ENCODE data around the gene EGFLAM.

Gene EGFLAM

GRCh38 chr5:38259809-38260160, 1.4 kb downstream of the EGFLAM start:
- Histone ChIP-seq H3K27me3 (ENCODE audit: insufficient read depth, low read length) (no peaks in the 10 kb centered on the region), H3K9ac (ENCODE audit: low read length) (no peak overlapping the region), H3K4me1 (ENCODE audit: insufficient read depth, low read length, severe bottlenecking) (no peaks in the 10 kb centered on the region)

GRCh38 chr5:38263983-38264382, 5.6 kb downstream of the EGFLAM start:
- no peaks in the 10 kb centered on the region for H3K27me3 ChIP-seq (ENCODE audit: insufficient read depth, low read length)

More at GRCh38 chr5:38259809-38260160, 1.4 kb downstream of the EGFLAM start:
- H3K4me2 ChIP-seq (ENCODE audit: low read length): no peak overlapping the region
- H4K20me1 ChIP-seq (ENCODE audit: insufficient read depth, low read length): no peaks in the 10 kb centered on the region
- H3F3A ChIP-seq (ENCODE audit: insufficient read depth, low read length): no peaks in the 10 kb centered on the region
- no peak for TF ChIP-seq EZH2 (IDR thresholded peaks at IDR 0.05; ENCODE audit: borderline replicate concordance, low read length)
- no peaks in the 10 kb centered on the region for H3K36me3 ChIP-seq (ENCODE audit: insufficient read depth, low read length)
- H3K4me3 ChIP-seq (ENCODE audit: low read depth, low read length, poor library complexity, severe bottlenecking): no peak overlapping the region
- H3K9me3 ChIP-seq (ENCODE audit: low read length): no peaks in the 10 kb centered on the region
- no peak overlapping the region for H2AFZ ChIP-seq (ENCODE audit: low read length)
- no peaks in the 10 kb centered on the region for H3K9me2 ChIP-seq (ENCODE audit: low read depth, low read length)
- H3K79me2 ChIP-seq (ENCODE audit: insufficient read depth, low read length): no peaks in the 10 kb centered on the region
- no peak overlapping the region for H3K27ac ChIP-seq (ENCODE audit: low read depth, low read length, poor library complexity, severe bottlenecking)

GRCh38 chr5:38265546-38266179, 7.3 kb downstream of the EGFLAM start:
- no peaks in the 10 kb centered on the region for H3K27me3 ChIP-seq (ENCODE audit: insufficient read depth, low read length)
- H3K4me3 ChIP-seq (ENCODE audit: low read depth, low read length, poor library complexity, severe bottlenecking): no peak overlapping the region
- H3K4me2 ChIP-seq (ENCODE audit: low read length): no peak overlapping the region
- H3K9me3 ChIP-seq (ENCODE audit: low read length): no peaks in the 10 kb centered on the region
- no peaks in the 10 kb centered on the region for H3K79me2 ChIP-seq (ENCODE audit: insufficient read depth, low read length)
- H3K9me2 ChIP-seq (ENCODE audit: low read depth, low read length): no peaks in the 10 kb centered on the region
- no peak overlapping the region for H2AFZ ChIP-seq (ENCODE audit: low read length)
- no peaks in the 10 kb centered on the region for H3K4me1 ChIP-seq (ENCODE audit: insufficient read depth, low read length, severe bottlenecking)
- no peak overlapping the region for H3K27ac ChIP-seq (ENCODE audit: low read depth, low read length, poor library complexity, severe bottlenecking)
- H3K9ac ChIP-seq (ENCODE audit: low read length): no peak overlapping the region
- H3F3A ChIP-seq (ENCODE audit: insufficient read depth, low read length): no peaks in the 10 kb centered on the region
- no peak for TF ChIP-seq EZH2 (IDR thresholded peaks at IDR 0.05; ENCODE audit: borderline replicate concordance, low read length)
- peak; percentile 74 for TF ChIP-seq CTCF (IDR thresholded peaks at IDR 0.05; ENCODE audit: low read length)
- H3K36me3 ChIP-seq (ENCODE audit: insufficient read depth, low read length): no peaks in the 10 kb centered on the region
- no peaks in the 10 kb centered on the region for H4K20me1 ChIP-seq (ENCODE audit: insufficient read depth, low read length)

More at GRCh38 chr5:38263983-38264382, 5.6 kb downstream of the EGFLAM start:
- Histone ChIP-seq H3K36me3 (ENCODE audit: insufficient read depth, low read length) (no peaks in the 10 kb centered on the region), H3K27ac (ENCODE audit: low read depth, low read length, poor library complexity, severe bottlenecking) (no peak overlapping the region), H3K9me3 (ENCODE audit: low read length) (no peaks in the 10 kb centered on the region), H3K4me1 (ENCODE audit: insufficient read depth, low read length, severe bottlenecking) (no peaks in the 10 kb centered on the region), H3K9ac (ENCODE audit: low read length) (no peak overlapping the region), H3K79me2 (ENCODE audit: insufficient read depth, low read length) (no peaks in the 10 kb centered on the region), H4K20me1 (ENCODE audit: insufficient read depth, low read length) (no peaks in the 10 kb centered on the region), H3K4me2 (ENCODE audit: low read length) (no peak overlapping the region), H2AFZ (ENCODE audit: low read length) (no peak overlapping the region), H3K4me3 (ENCODE audit: low read depth, low read length, poor library complexity, severe bottlenecking) (no peak overlapping the region), H3F3A (ENCODE audit: insufficient read depth, low read length) (no peaks in the 10 kb centered on the region), H3K9me2 (ENCODE audit: low read depth, low read length) (no peaks in the 10 kb centered on the region)
- TF ChIP-seq CTCF (IDR thresholded peaks at IDR 0.05; ENCODE audit: low read length): no peak
- no peak for TF ChIP-seq EZH2 (IDR thresholded peaks at IDR 0.05; ENCODE audit: borderline replicate concordance, low read length)

GRCh38 chr5:38267372-38267771, 9.0 kb downstream of the EGFLAM start:
- H3K27ac ChIP-seq (ENCODE audit: low read depth, low read length, poor library complexity, severe bottlenecking): no peak overlapping the region
- H3F3A ChIP-seq (ENCODE audit: insufficient read depth, low read length): no peaks in the 10 kb centered on the region
- H2AFZ ChIP-seq (ENCODE audit: low read length): no peak overlapping the region
- no peaks in the 10 kb centered on the region for H3K36me3 ChIP-seq (ENCODE audit: insufficient read depth, low read length)
- no peak overlapping the region for H3K4me3 ChIP-seq (ENCODE audit: low read depth, low read length, poor library complexity, severe bottlenecking)
- H3K79me2 ChIP-seq (ENCODE audit: insufficient read depth, low read length): no peaks in the 10 kb centered on the region
- H3K4me1 ChIP-seq (ENCODE audit: insufficient read depth, low read length, severe bottlenecking): no peaks in the 10 kb centered on the region
- no peaks in the 10 kb centered on the region for H4K20me1 ChIP-seq (ENCODE audit: insufficient read depth, low read length)
- no peak for TF ChIP-seq CTCF (IDR thresholded peaks at IDR 0.05; ENCODE audit: low read length)
- TF ChIP-seq EZH2 (IDR thresholded peaks at IDR 0.05; ENCODE audit: borderline replicate concordance, low read length): no peak
- H3K9me2 ChIP-seq (ENCODE audit: low read depth, low read length): no peaks in the 10 kb centered on the region
- no peaks in the 10 kb centered on the region for H3K9me3 ChIP-seq (ENCODE audit: low read length)
- no peak overlapping the region for H3K4me2 ChIP-seq (ENCODE audit: low read length)
- no peak overlapping the region for H3K9ac ChIP-seq (ENCODE audit: low read length)
- H3K27me3 ChIP-seq (ENCODE audit: insufficient read depth, low read length): no peaks in the 10 kb centered on the region

Measured in OCI-LY1 (cell line).